H1 (cell line): ENCODE measurements around the gene CNNM2. TPM values are rescaled to one million over a fixed set of nuclear protein-coding genes. Genes with fewer than 3 reads are reported as not detected.

Experiments
- CTCF ChIA-PET: fragments of 300-600 bp; sonication (Branson Sonifier 250); formaldehyde crosslinking; loops from one replicate; lab custom pipeline; 2021; ENCODE audit not compliant: partially characterized antibody; lab: Charles Lee
- POLR2A ChIA-PET: fragments of 300-600 bp; sonication (Branson Sonifier 250); formaldehyde crosslinking; loops from one replicate; lab custom pipeline; 2021; ENCODE audit warnings: inconsistent platforms; ENCODE audit not compliant: partially characterized antibody; lab: Charles Lee
- DNase-seq, 2 experiments: peaks; one replicate each; pipeline versions ENCODE4 v3.0.0 to v3.0.0-alpha.2; 2010 to 2022; ENCODE audit warnings: low spot score in 2 of 2, low read depth in 1 of 2, mixed read lengths in 1 of 2
- FAIRE-seq: peaks from 2 replicates; lab custom pipeline; 2011; peaks lifted over from hg19 to GRCh38; lab: Jason Lieb, UNC
- H2AFZ ChIP-seq: 2 replicates; pipeline ENCODE4 v1.8.1; 2012; ENCODE audit warnings: low read length, inconsistent platforms
- H2AK5ac ChIP-seq: 2 replicates; pipeline ENCODE4 v1.6.1; 2013; ENCODE audit warnings: low read depth, low read length
- H2BK120ac ChIP-seq: replicated peaks from 2 replicates; pipeline ENCODE3; 2013; ENCODE audit warnings: low read depth, low read length, inconsistent platforms
- H2BK12ac ChIP-seq: 2 replicates; pipeline ENCODE4 v1.6.1; 2013; ENCODE audit warnings: low read depth, low read length
- H2BK15ac ChIP-seq: 2 replicates; pipeline ENCODE4 v1.6.1; 2013; ENCODE audit warnings: low read length
- H2BK20ac ChIP-seq: 2 replicates; pipeline ENCODE4 v1.6.1; 2013; ENCODE audit warnings: low read length
- H2BK5ac ChIP-seq: 2 replicates; pipeline ENCODE4 v1.6.1; 2013; ENCODE audit warnings: low read depth, low read length
- H3K14ac ChIP-seq: 2 replicates; pipeline ENCODE4 v1.6.1; 2013; ENCODE audit warnings: inconsistent platforms; ENCODE audit not compliant: insufficient read length
- H3K18ac ChIP-seq: 2 replicates; pipeline ENCODE4 v1.6.1; 2013; ENCODE audit warnings: low read length; ENCODE audit errors: extremely low read depth
- H3K23ac ChIP-seq: 2 replicates; pipeline ENCODE4 v1.6.1; 2013; ENCODE audit warnings: inconsistent platforms; ENCODE audit not compliant: insufficient read length
- H3K23me2 ChIP-seq: 2 replicates; pipeline ENCODE4 v1.6.1; 2013; ENCODE audit warnings: low read depth, low read length
- H3K27ac ChIP-seq: 2 replicates; pipeline ENCODE4 v1.6.1; 2011; ENCODE audit warnings: low read depth, low read length, inconsistent platforms
- H3K27me3 ChIP-seq, 4 experiments: replicated peaks in 1 of 4; 1 replicate in 1 of 4; 2 replicates in 3 of 4; pipeline versions ENCODE4 v1.6.1 to v1.8.1; 2011 to 2013; ENCODE audit warnings: low read length in 3 of 4, mild to moderate bottlenecking in 3 of 4, inconsistent platforms in 2 of 4, mixed read lengths in 2 of 4, moderate library complexity in 1 of 4; ENCODE audit not compliant: control insufficient read depth in 3 of 4, insufficient read depth in 3 of 4; ENCODE audit errors: extremely low read depth in 1 of 4
- H3K36me3 ChIP-seq, 4 experiments: 2 replicates each; pipeline versions ENCODE4 v1.6.1 to v1.8.1; 2011 to 2013; ENCODE audit warnings: mild to moderate bottlenecking in 4 of 4, low read length in 3 of 4, moderate library complexity in 2 of 4, control low read depth in 1 of 4, inconsistent platforms in 1 of 4; ENCODE audit not compliant: insufficient read depth in 4 of 4, control insufficient read depth in 2 of 4
- H3K4ac ChIP-seq: replicated peaks from 2 replicates; pipeline ENCODE3; 2013; ENCODE audit warnings: low read length, low read depth, mixed read lengths, inconsistent platforms; ENCODE audit not compliant: insufficient read length
- H3K4me1 ChIP-seq, 4 experiments: replicated peaks in 1 of 4; 1 replicate in 1 of 4; 2 replicates in 3 of 4; pipeline versions ENCODE4 v1.6.1 to v1.8.1; 2011 to 2013; ENCODE audit warnings: low read length in 3 of 4, inconsistent platforms in 2 of 4, mixed read lengths in 1 of 4; ENCODE audit not compliant: insufficient read depth in 4 of 4, control insufficient read depth in 3 of 4
- H3K4me2 ChIP-seq, 2 experiments: 2 replicates each; pipeline versions ENCODE4 v1.6.1 to v1.8.1; 2011 to 2013; ENCODE audit warnings: low read depth in 2 of 2, low read length in 2 of 2, control low read depth in 1 of 2, inconsistent platforms in 1 of 2, mild to moderate bottlenecking in 1 of 2; ENCODE audit not compliant: insufficient read depth in 1 of 2
- H3K4me3 ChIP-seq, 4 experiments: fragments of 200-600, 300-600 bp in 1 of 4; sonication (generic), shearing (Covaris generic), sonication (Bioruptor Twin) in 1 of 4; 2 replicates each; pipeline versions ENCODE4 v1.5.1 to v1.8.1; 2011 to 2016; ENCODE audit warnings: low read length in 4 of 4, low read depth in 3 of 4, control low read depth in 2 of 4, inconsistent platforms in 2 of 4, mild to moderate bottlenecking in 2 of 4, mixed read lengths in 1 of 4, moderate library complexity in 1 of 4; ENCODE audit not compliant: insufficient read depth in 2 of 4; ENCODE audit errors: extremely low read depth in 1 of 4
- H3K56ac ChIP-seq: replicated peaks from 2 replicates; pipeline ENCODE3; 2013; ENCODE audit warnings: low read depth, mild to moderate bottlenecking, mixed read lengths, low read length, inconsistent platforms; ENCODE audit not compliant: insufficient read length
- H3K79me1 ChIP-seq: 2 replicates; pipeline ENCODE4 v1.6.1; 2013; ENCODE audit warnings: low read depth, low read length, control low read depth
- H3K79me2 ChIP-seq, 2 experiments: 2 replicates each; pipeline versions ENCODE4 v1.6.1 to v1.8.1; 2012 to 2013; ENCODE audit warnings: low read length in 2 of 2, mild to moderate bottlenecking in 2 of 2, inconsistent platforms in 1 of 2; ENCODE audit not compliant: insufficient read depth in 2 of 2, control insufficient read depth in 1 of 2
- H3K9ac ChIP-seq, 4 experiments: replicated peaks in 1 of 4; 1 replicate in 1 of 4; 2 replicates in 3 of 4; pipeline versions ENCODE4 v1.6.1 to v1.8.1; 2011 to 2013; ENCODE audit warnings: low read depth in 3 of 4, low read length in 3 of 4, control low read depth in 2 of 4, mild to moderate bottlenecking in 2 of 4, moderate library complexity in 2 of 4, inconsistent platforms in 1 of 4; ENCODE audit errors: extremely low read depth in 1 of 4
- H3K9me3 ChIP-seq, 2 experiments: 2 replicates each; pipeline versions ENCODE4 v1.6.1 to v1.8.1; 2012 to 2013; ENCODE audit warnings: mild to moderate bottlenecking in 2 of 2, moderate library complexity in 2 of 2, control low read depth in 1 of 2, inconsistent platforms in 1 of 2, low read depth in 1 of 2, low read length in 1 of 2, mixed read lengths in 1 of 2; ENCODE audit not compliant: insufficient read depth in 2 of 2
- H4K20me1 ChIP-seq, 2 experiments: replicated peaks in 1 of 2; 2 replicates each; pipeline versions ENCODE3 to v1.8.1; 2011 to 2013; ENCODE audit warnings: inconsistent platforms in 2 of 2, low read length in 2 of 2, mild to moderate bottlenecking in 1 of 2; ENCODE audit not compliant: insufficient read depth in 2 of 2, control insufficient read depth in 1 of 2
- H4K5ac ChIP-seq: 2 replicates; pipeline ENCODE4 v1.6.1; 2013; ENCODE audit warnings: low read length, low read depth, mixed read lengths, inconsistent platforms; ENCODE audit not compliant: insufficient read length
- H4K8ac ChIP-seq: 2 replicates; pipeline ENCODE4 v1.8.0; 2013; ENCODE audit warnings: mild to moderate bottlenecking, moderate library complexity, low read length, inconsistent platforms; ENCODE audit not compliant: insufficient read depth; ENCODE audit errors: extremely low read depth
- H4K91ac ChIP-seq: replicated peaks from 2 replicates; pipeline ENCODE3; 2013; ENCODE audit warnings: low read length, mixed read lengths, inconsistent platforms; ENCODE audit not compliant: insufficient read length
- RAD21 ChIP-seq, 2 experiments: IDR thresholded peaks in 1 of 2; conservative IDR thresholded peaks in 1 of 2; 2 replicates each; pipeline ENCODE4 v1.6.1; 2011; ENCODE audit warnings: low read depth in 2 of 2, low read length in 2 of 2, improper control_type of control experiment in 1 of 2, inconsistent platforms in 1 of 2, mild to moderate bottlenecking in 1 of 2, moderate library complexity in 1 of 2
- WGBS, 2 experiments: shearing (Covaris generic) in 1 of 2; methylation state at CpG; one replicate each; pipeline versions ENCODE4 v1.1.6 to v1.1.7; 2013 to 2015; ENCODE audit warnings: low lambda C conversion rate in 2 of 2, mixed read lengths in 2 of 2, inconsistent platforms in 1 of 2, low coverage in 1 of 2, missing lambda C conversion rate in 1 of 2; ENCODE audit not compliant: insufficient replicate concordance in 2 of 2, insufficient coverage in 1 of 2, insufficient read length in 1 of 2; ENCODE audit errors: extremely low coverage in 1 of 2, missing lambda C conversion rate in 1 of 2; 5-methylcytosine and 5-hydroxymethylcytosine counted together
- polyA plus RNA-seq, 7 experiments: library from polyadenylated mRNA; depleted of rRNA in 3 of 7; stranded (reverse) in 5 of 7; unstranded in 2 of 7; fragments of >200 nt in 5 of 7; fragments of 200-250 nt in 2 of 7; gene quantifications; 1 replicate in 5 of 7; 2 replicates in 1 of 7; 4 replicates in 1 of 7; pipeline versions ENCODE4 v1.2.1 to v1.2.3, GENCODE V29; 2011 to 2013; ENCODE audit warnings: missing spikeins in 2 of 7, mixed read lengths in 2 of 7
- total RNA-seq: library from RNA; stranded (reverse); fragmentation: NEBNext Ultra II Directional; extraction: Animal tissue kit (Norgen Biotek cat#: 25700); gene quantifications from 2 replicates; pipeline ENCODE4 v1.2.1, GENCODE V29; 2021

CNNM2 gene
- total and polyA plus RNA-seq, 2 of the 8 experiments (the other 6 are each of a cell fraction or from before 2014, with no cell fraction given), result 7.3 to 23.6 TPM

GRCh38 chr10:103067956-103068355 is 149.9 kb downstream of the CNNM2 start:
- H2AK5ac ChIP-seq, result no peak overlapping the region
- FAIRE-seq (no peak), DNase-seq (no peak)
- 82% methylated on average over 6 of the region's 6 CpGs; no CpG with 5 or more reads in 1 of the 2 experiments for WGBS, 2 experiments
- ChIA-PET POLR2A (interaction anchor here (3.1 kb wide), 1 partner anchor 149 kb away, joined by 10 read pairs; the partner anchor contains the start of gene CNNM2), CTCF (interaction anchor here (0.6 to 10.3 kb wide), 13 partner anchors 10 to 341 kb away, joined by 3 to 137 read pairs (median 4); partner anchors contain the start of genes CNNM2 and CYP17A1)
- no peak overlapping the region for H3K4me2 ChIP-seq
- no peak overlapping the region for H3K56ac ChIP-seq
- H3K9me3 ChIP-seq, result no peaks in the 10 kb centered on the region
- no peak overlapping the region for H3K23ac ChIP-seq
- H2BK15ac ChIP-seq, result no peak overlapping the region
- no peak overlapping the region for H3K18ac ChIP-seq
- no peak overlapping the region for H4K5ac ChIP-seq
- H3K27ac ChIP-seq, result no peak overlapping the region
- no peak overlapping the region for H2BK5ac ChIP-seq
- no peaks in the 10 kb centered on the region for H3K23me2 ChIP-seq
- H3K4ac ChIP-seq, result no peak overlapping the region
- no peak overlapping the region for H2AFZ ChIP-seq
- H3K27me3 ChIP-seq, result no peaks in the 10 kb centered on the region
- H3K79me2 ChIP-seq, result no peaks in the 10 kb centered on the region
- H3K36me3 ChIP-seq, result no peaks in the 10 kb centered on the region
- no peak overlapping the region for H3K9ac ChIP-seq
- no peaks in the 10 kb centered on the region; the same call in 1 of the 2 replicates for H3K79me1 ChIP-seq
- H2BK20ac ChIP-seq, result no peak overlapping the region
- no peak overlapping the region for H2BK120ac ChIP-seq
- no peak overlapping the region for H4K91ac ChIP-seq
- H3K14ac ChIP-seq, result no peak overlapping the region
- H2BK12ac ChIP-seq, result no peak overlapping the region
- H4K20me1 ChIP-seq, result peaks cover 0 to 2% of the 10 kb centered on the region in 2 experiments
- peaks cover 0 to 5% (median 3%) of the 10 kb centered on the region in 4 experiments; a peak in 3 of 7 replicates for H3K4me1 ChIP-seq
- H3K4me3 ChIP-seq, result no peak overlapping the region
- no peak overlapping the region for H4K8ac ChIP-seq
- peak; percentile 2 to 20; a peak in 1 of 4 replicates for TF ChIP-seq RAD21 (IDR thresholded peaks at IDR 0.05 in 1 of 2, conservative IDR thresholded peaks at IDR 0.05 in 1 of 2; ENCODE audit: low read depth in 2 of 2, low read length in 2 of 2)
